B cell (primary cell): ENCODE measurements around the gene SLC6A1. TPM values are rescaled to one million over a fixed set of nuclear protein-coding genes. Genes with fewer than 3 reads are reported as not detected.

ENCODE experiments used
- ATAC-seq: fragments of 200-7000 bp; cut with Tn5 transposase; one replicate; pipeline ENCODE4 v1.10.0; 2021; ENCODE audit warnings: low read depth, mild to moderate bottlenecking, moderate number of reproducible peaks, moderate library complexity
- CTCF ChIA-PET: fragments of 350-600 bp; sonication (Branson Sonifier 250); formaldehyde crosslinking; loops from one replicate; lab custom pipeline; 2021; ENCODE audit warnings: antibody characterized with exemption, inconsistent platforms; lab: Charles Lee
- POLR2A ChIA-PET: fragments of 350-600 bp; sonication (Branson Sonifier 250); formaldehyde crosslinking; loops from one replicate; lab custom pipeline; 2021; ENCODE audit warnings: antibody characterized with exemption; lab: Charles Lee
- DNase-seq: peaks from one replicate; pipeline ENCODE4 v3.0.0; 2013
- H2AFZ ChIP-seq: 2 replicates; pipeline ENCODE4 v1.6.1; 2012; ENCODE audit warnings: mild to moderate bottlenecking, low read depth, low read length; ENCODE audit not compliant: insufficient read depth, poor library complexity, severe bottlenecking
- H3K27ac ChIP-seq, 2 donors: 1 replicate in 1 of 2; 2 replicates in 1 of 2; pipeline ENCODE4 v1.5.1; 2012 to 2013; ENCODE audit warnings: low read length in 2 of 2, mild to moderate bottlenecking in 2 of 2, moderate library complexity in 1 of 2
- H3K27me3 ChIP-seq, 4 experiments: fragments of 200-600 bp in 1 of 4; sonication (generic) in 1 of 4; replicated peaks in 1 of 4; 1 replicate in 2 of 4; 2 replicates in 2 of 4; pipeline versions ENCODE4 v1.6.1 to v1.7.0; 2013 to 2016; ENCODE audit warnings: low read length in 3 of 4, mild to moderate bottlenecking in 2 of 4, mixed read lengths in 1 of 4, moderate library complexity in 1 of 4; ENCODE audit not compliant: insufficient read depth in 4 of 4, control insufficient read depth in 3 of 4; ENCODE audit errors: control extremely low read depth in 1 of 4
- H3K36me3 ChIP-seq, 2 experiments: replicated peaks in 1 of 2; 1 replicate in 1 of 2; 2 replicates in 1 of 2; pipeline versions ENCODE4 v1.6.1 to v1.7.1; 2013; ENCODE audit warnings: low read length in 1 of 2; ENCODE audit not compliant: insufficient read depth in 2 of 2, control insufficient read depth in 1 of 2; ENCODE audit errors: control extremely low read depth in 1 of 2, extremely low read depth in 1 of 2
- H3K4me1 ChIP-seq, 2 donors: fragments of 200-600 bp in 1 of 2; sonication (generic) in 1 of 2; 1 replicate in 1 of 2; 2 replicates in 1 of 2; pipeline versions ENCODE4 v1.5.1 to v1.6.1; 2013 to 2017; ENCODE audit warnings: low read length in 2 of 2; ENCODE audit not compliant: control insufficient read depth in 2 of 2, insufficient read depth in 2 of 2
- H3K4me2 ChIP-seq: replicated peaks from 2 replicates; pipeline ENCODE3; 2012; ENCODE audit warnings: mild to moderate bottlenecking, low read depth, low read length; ENCODE audit not compliant: poor library complexity, severe bottlenecking
- H3K4me3 ChIP-seq, 5 experiments: fragments of 200-600 bp in 1 of 5; sonication (generic) in 1 of 5; 1 replicate in 3 of 5; 2 replicates in 2 of 5; pipeline versions ENCODE4 v1.5.1 to v1.7.0; 2011 to 2016; ENCODE audit warnings: low read length in 4 of 5, mild to moderate bottlenecking in 4 of 5, low read depth in 2 of 5, control low read depth in 1 of 5, moderate library complexity in 1 of 5; ENCODE audit not compliant: insufficient read depth in 1 of 5; ENCODE audit errors: control extremely low read depth in 1 of 5, extremely low read depth in 1 of 5
- H3K79me2 ChIP-seq: fragments of 200-600 bp; sonication (generic); one replicate; pipeline ENCODE4 v1.6.0; 2016; ENCODE audit warnings: low read length; ENCODE audit not compliant: control insufficient read depth, insufficient read depth
- H3K9ac ChIP-seq: fragments of 200-600 bp; sonication (generic); 2 replicates; pipeline ENCODE4 v1.6.1; 2017; ENCODE audit warnings: mild to moderate bottlenecking, low read length, moderate library complexity
- H3K9me3 ChIP-seq, 3 donors: one replicate each; pipeline versions ENCODE4 v1.6.1 to v1.7.1; 2013; ENCODE audit warnings: low read length in 2 of 3; ENCODE audit not compliant: control insufficient read depth in 2 of 3, insufficient read depth in 1 of 3; ENCODE audit errors: control extremely low read depth in 1 of 3
- H4K20me1 ChIP-seq: 2 replicates; pipeline ENCODE4 v1.6.0; 2012; ENCODE audit warnings: mild to moderate bottlenecking, low read length; ENCODE audit not compliant: insufficient read depth, control insufficient read depth, poor library complexity, severe bottlenecking
- H3K27ac Mint-ChIP-seq: one replicate; pipeline ENCODE4 v1.8.0; 2021; ENCODE audit warnings: mixed read lengths
- H3K27me3 Mint-ChIP-seq: one replicate; pipeline ENCODE4 v1.8.0; 2021; ENCODE audit warnings: mixed read lengths
- H3K4me1 Mint-ChIP-seq: one replicate; pipeline ENCODE4 v1.8.0; 2021; ENCODE audit warnings: mixed read lengths
- H3K4me3 Mint-ChIP-seq: one replicate; pipeline ENCODE4 v1.8.0; 2021; ENCODE audit warnings: mixed read lengths
- H3K9me3 Mint-ChIP-seq: one replicate; pipeline ENCODE4 v1.8.0; 2022; ENCODE audit warnings: mixed read lengths; ENCODE audit not compliant: insufficient read depth
- CTCF ChIP-seq: fragments of 200-600 bp; IDR thresholded peaks from one replicate; pipeline ENCODE4 v1.8.0; 2022; ENCODE audit warnings: antibody characterized with exemption, mild to moderate bottlenecking
- EZH2 ChIP-seq: IDR thresholded peaks from 2 replicates; pipeline ENCODE4 v1.6.1; 2012; ENCODE audit warnings: borderline replicate concordance, low read depth, mild to moderate bottlenecking, moderate library complexity, low read length; ENCODE audit not compliant: insufficient read depth, poor library complexity, severe bottlenecking
- WGBS: methylation state at CpG from one replicate; pipeline ENCODE4 v1.1.5; 2013; ENCODE audit warnings: missing lambda C conversion rate; ENCODE audit not compliant: insufficient coverage; 5-methylcytosine and 5-hydroxymethylcytosine counted together
- intact Hi-C: fragments of 100-400 bp; cut with micrococcal nuclease; formaldehyde crosslinking; loops from one replicate; pipeline ENCODE4 v1.10.0; 2022
- polyA plus RNA-seq: library from polyadenylated mRNA; depleted of rRNA; stranded (reverse); fragments of >200 nt; gene quantifications from 2 replicates; pipeline ENCODE4 v1.2.3, GENCODE V29; 2012
- total RNA-seq, 2 donors: library from RNA; stranded (reverse); fragments of 120-200 nt in 1 of 2; gene quantifications; 1 replicate in 1 of 2; 2 replicates in 1 of 2; pipeline versions ENCODE4 v1.2.3 to v1.2.4, GENCODE V29; 2013 to 2022

Gene SLC6A1
- total and polyA plus RNA-seq, 2 donors (not counting 1 experiment from before 2014, with no cell fraction given) = not detected

- ChIA-PET CTCF (no interaction called here), POLR2A (no interaction called here)
- no peaks in the 10 kb centered on the region for H4K20me1 ChIP-seq
- no peaks in the 10 kb centered on the region for H3K36me3 ChIP-seq
- H3K27ac ChIP-seq = no peak overlapping the region
- H3K4me3 ChIP-seq = no peak overlapping the region
- ATAC-seq = no peak
- no peak overlapping the region for H3K4me3 Mint-ChIP-seq
- DNase-seq = no peak
- H3K9me3 Mint-ChIP-seq = no peaks in the 10 kb centered on the region
- no peak overlapping the region for H2AFZ ChIP-seq
- peaks cover 0 to 21% (median 5%) of the 10 kb centered on the region in 4 experiments for H3K27me3 ChIP-seq
- intact Hi-C loops = no loop called here
- H3K79me2 ChIP-seq = no peaks in the 10 kb centered on the region
- peaks cover 44% of the 10 kb centered on the region for H3K27me3 Mint-ChIP-seq
- no peak for TF ChIP-seq CTCF
- no peak for TF ChIP-seq EZH2
- H3K9ac ChIP-seq = no peak overlapping the region
- H3K4me2 ChIP-seq = no peak overlapping the region
- peaks cover 0 to 7% (median 0%) of the 10 kb centered on the region in 3 donors for H3K9me3 ChIP-seq
- H3K4me1 ChIP-seq = no peaks in the 10 kb centered on the region
- H3K4me1 Mint-ChIP-seq = no peaks in the 10 kb centered on the region
- 100% methylated on average over 1 of the region's 3 CpGs for WGBS
- H3K27ac Mint-ChIP-seq = no peak overlapping the region
Observed at GRCh38 chr3:11033871-11034270, 41.3 kb downstream of the SLC6A1 start.

- Mint-ChIP-seq H3K27ac (no peak overlapping the region), H3K4me3 (no peak overlapping the region), H3K4me1 (no peaks in the 10 kb centered on the region), H3K9me3 (no peaks in the 10 kb centered on the region), H3K27me3 (peaks cover 46% of the 10 kb centered on the region)
- Histone ChIP-seq H2AFZ (no peak overlapping the region), H3K27ac (no peak overlapping the region), H4K20me1 (no peaks in the 10 kb centered on the region), H3K9me3 (peaks cover 0 to 7% (median 0%) of the 10 kb centered on the region in 3 donors), H3K4me1 (no peaks in the 10 kb centered on the region), H3K9ac (no peak overlapping the region), H3K27me3 (peaks cover 0 to 21% (median 5%) of the 10 kb centered on the region in 4 experiments), H3K4me3 (no peak overlapping the region), H3K4me2 (no peak overlapping the region), H3K36me3 (no peaks in the 10 kb centered on the region), H3K79me2 (no peaks in the 10 kb centered on the region)
- DNase-seq (no peak), ATAC-seq (no peak)
- intact Hi-C loops = no loop called here
- POLR2A ChIA-PET = no interaction called here
- TF ChIP-seq EZH2 (no peak), CTCF (no peak)
- CTCF ChIA-PET = no interaction called here
- no CpG with 5 or more reads among the region's 5 CpGs for WGBS
Observed at GRCh38 chr3:11034309-11034985, 41.9 kb downstream of the SLC6A1 start.
